Measurements from ENCODE around the gene GPX7.
A peak's percentile ranks its signal among the peaks of the same experiment; 100 is the strongest.

The GPX7 gene

GRCh38 chr1:52651904-52652303 lies 49.7 kb downstream of the GPX7 start:
- H3K27me3 Mint-ChIP-seq (ENCODE audit: low read depth): no peaks in the 10 kb centered on the region
- no peaks in the 10 kb centered on the region for H3K4me1 Mint-ChIP-seq (ENCODE audit: low read depth)
- no peak overlapping the region for H3K4me3 Mint-ChIP-seq
- H3K36me3 Mint-ChIP-seq (ENCODE audit: low read depth): peaks cover 2% of the 10 kb centered on the region
- peak overlapping the region; percentile 43 for H3K27ac Mint-ChIP-seq
- no peak for DNase-seq (ENCODE audit: low spot score)
- no peaks in the 10 kb centered on the region for H3K9me3 Mint-ChIP-seq

- Mint-ChIP-seq H3K4me3 (no peak overlapping the region), H3K9me3 (no peaks in the 10 kb centered on the region), H3K36me3 (ENCODE audit: low read depth) (peaks cover 5% of the 10 kb centered on the region), H3K27me3 (ENCODE audit: low read depth) (no peaks in the 10 kb centered on the region), H3K4me1 (ENCODE audit: low read depth) (no peaks in the 10 kb centered on the region), H3K27ac (peak overlapping the region; percentile 60)
- no peak for DNase-seq (ENCODE audit: low spot score)
Observed at GRCh38 chr1:52653207-52653849, 51.2 kb downstream of the GPX7 start.

GRCh38 chr1:52654063-52654462 lies 51.9 kb downstream of the GPX7 start:
- no peaks in the 10 kb centered on the region for H3K9me3 Mint-ChIP-seq
- H3K27me3 Mint-ChIP-seq (ENCODE audit: low read depth): no peaks in the 10 kb centered on the region
- H3K36me3 Mint-ChIP-seq (ENCODE audit: low read depth): peaks cover 5% of the 10 kb centered on the region
- peaks cover 3% of the 10 kb centered on the region for H3K4me1 Mint-ChIP-seq (ENCODE audit: low read depth)
- H3K4me3 Mint-ChIP-seq: no peak overlapping the region
- H3K27ac Mint-ChIP-seq: no peak overlapping the region
- no peak for DNase-seq (ENCODE audit: low spot score)

DNA sequence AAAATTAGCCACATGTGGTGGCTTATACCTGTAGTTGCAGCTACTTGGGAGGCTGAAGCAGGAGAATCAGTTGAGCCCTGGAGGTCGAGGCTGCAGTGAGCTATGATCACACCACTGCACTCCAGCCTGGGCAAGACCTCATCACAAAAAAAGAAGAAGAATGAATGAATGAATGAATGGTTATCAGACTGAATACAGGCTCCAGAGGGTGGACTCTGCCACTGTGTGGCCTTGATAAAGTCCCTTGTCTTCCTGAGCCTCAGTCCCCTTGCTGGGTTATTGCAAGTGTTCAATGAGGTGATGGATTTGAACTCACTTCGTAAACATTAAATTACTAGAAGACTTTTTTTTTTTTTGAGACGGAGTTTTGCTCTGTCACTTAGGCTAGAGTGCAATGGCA lies 55.5 kb downstream of the GPX7 start:
- peaks cover 5% of the 10 kb centered on the region for H3K36me3 Mint-ChIP-seq (ENCODE audit: low read depth)
- H3K4me1 Mint-ChIP-seq (ENCODE audit: low read depth): peaks cover 9% of the 10 kb centered on the region
- H3K27ac Mint-ChIP-seq: no peak overlapping the region
- no peak overlapping the region for H3K4me3 Mint-ChIP-seq
- no peaks in the 10 kb centered on the region for H3K9me3 Mint-ChIP-seq
- DNase-seq (ENCODE audit: low spot score): no peak
- no peaks in the 10 kb centered on the region for H3K27me3 Mint-ChIP-seq (ENCODE audit: low read depth)

Measured in T-helper 2 cell treated with Interferon-gamma antibody and Interleukin-4, amounts not matched to agents 5 μg/mL and 100 μg/mL, for 36 hours (primary cell).